ENCODE data around the gene PSMD11.

- TF ChIP-seq CTCF (IDR thresholded peaks at IDR 0.05) (no peak), POLR2A (IDR thresholded peaks at IDR 0.05) (no peak), EP300 (IDR thresholded peaks at IDR 0.05) (no peak)
These were observed 2.6 kb downstream of the PSMD11 start for GRCh38 chr17:32446949-32447348.

All from gastroesophageal sphincter (tissue), 3 donors.